Esophagus muscularis mucosa (tissue), 4 donors: ENCODE measurements around the gene PEDS1. TPM values are rescaled to one million over a fixed set of nuclear protein-coding genes. Genes with fewer than 3 reads are reported as not detected.

ENCODE experiments used
- DNase-seq: peaks from one replicate; pipeline ENCODE4 v3.0.0-alpha.2; 2017; ENCODE audit errors: extremely low spot score
- H3K27ac ChIP-seq, 4 donors: fragments of 200-600 bp; sonication (generic); replicated peaks in 1 of 4; 1 replicate in 3 of 4; 2 replicates in 1 of 4; pipeline ENCODE4 v1.5.1; 2016 to 2019; ENCODE audit warnings: mild to moderate bottlenecking in 1 of 4
- H3K27me3 ChIP-seq, 4 donors: fragments of 200-600 bp; sonication (generic); one replicate each; pipeline versions ENCODE4 v1.5.1 to v1.6.0; 2016 to 2019
- H3K36me3 ChIP-seq, 4 donors: fragments of 200-600 bp; sonication (generic); one replicate each; pipeline ENCODE4 v1.5.1; 2016 to 2019
- H3K4me1 ChIP-seq, 4 donors: fragments of 200-600 bp; sonication (generic); one replicate each; pipeline ENCODE4 v1.5.1; 2016 to 2019
- H3K4me3 ChIP-seq, 4 donors: fragments of 200-600 bp; sonication (generic); 1 replicate in 2 of 4; 2 replicates in 2 of 4; pipeline ENCODE4 v1.5.1; 2016 to 2019; ENCODE audit warnings: mild to moderate bottlenecking in 4 of 4, moderate library complexity in 1 of 4
- H3K9me3 ChIP-seq, 4 donors: fragments of 200-600 bp; sonication (generic); 1 replicate in 3 of 4; 2 replicates in 1 of 4; pipeline ENCODE4 v1.5.1; 2016 to 2019
- EP300 ChIP-seq: sonication (generic); formaldehyde crosslinking; IDR thresholded peaks from one replicate; pipeline ENCODE4 v1.6.1; 2017; ENCODE audit warnings: antibody characterized with exemption
- POLR2A ChIP-seq: fragments of 450-650 bp; IDR thresholded peaks from one replicate; pipeline ENCODE4 v1.6.1; 2017; ENCODE audit warnings: antibody characterized with exemption, moderate library complexity, mild to moderate bottlenecking, low read depth
- POLR2AphosphoS5 ChIP-seq, 2 donors: sonication (generic); formaldehyde crosslinking; IDR thresholded peaks; one replicate each; pipeline ENCODE4 v1.6.1; 2017; ENCODE audit warnings: antibody characterized with exemption in 2 of 2
- WGBS: methylation state at CpG from one replicate; pipeline ENCODE4 v1.1.5; 2018; 5-methylcytosine and 5-hydroxymethylcytosine counted together
- intact Hi-C: fragments of 100-400 bp; cut with DNase I; formaldehyde crosslinking; loops from one replicate; pipeline ENCODE4 v1.15.1; 2023
- total RNA-seq, 4 donors: library from RNA; depleted of rRNA; stranded (reverse); fragments of >200 nt; gene quantifications; one replicate each; pipeline versions ENCODE4 v1.1.0 to v1.2.1, GENCODE V29; 2016
- TF ChIP-seq, protein P1 (sequence below), 3 experiments: fragments of 200-600 bp in 2 of 3; fragments of 450-650 bp in 1 of 3; sonication (generic) in 2 of 3; IDR thresholded peaks; one replicate each; pipeline ENCODE4 v1.5.1; 2017 to 2019; ENCODE audit warnings: antibody characterized with exemption in 3 of 3, mild to moderate bottlenecking in 2 of 3, moderate library complexity in 1 of 3

Gene PEDS1
- total RNA-seq, 4 donors from 2014 or later: 22.2 to 50.3 (median 30.7) TPM

DNA sequence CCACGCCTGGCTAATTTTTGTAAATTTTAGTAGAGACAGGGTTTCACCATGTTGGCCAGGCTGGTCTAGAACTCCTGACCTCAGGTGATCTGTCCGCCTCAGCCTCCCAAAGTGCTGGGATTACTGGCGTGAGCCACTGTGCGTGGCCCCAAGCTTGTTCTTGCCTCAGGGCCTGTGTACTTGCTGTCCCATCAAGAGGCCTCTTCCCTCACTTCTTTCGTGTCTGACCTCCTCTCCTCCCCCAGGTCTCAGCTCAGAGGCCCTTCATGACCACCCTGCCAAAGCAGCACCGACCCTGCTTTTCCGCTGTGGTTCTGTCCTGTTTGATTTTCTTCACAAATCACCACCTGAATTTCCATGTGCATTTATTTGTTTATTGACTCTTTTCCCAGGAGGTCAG is 30.1 kb downstream of the PEDS1 start:
- intact Hi-C loops: no loop called here
- TF ChIP-seq EP300 (no peak), POLR2A (no peak), POLR2AphosphoS5 (IDR thresholded peaks at IDR 0.05) (no peak)
- TF ChIP-seq, protein P1, sequence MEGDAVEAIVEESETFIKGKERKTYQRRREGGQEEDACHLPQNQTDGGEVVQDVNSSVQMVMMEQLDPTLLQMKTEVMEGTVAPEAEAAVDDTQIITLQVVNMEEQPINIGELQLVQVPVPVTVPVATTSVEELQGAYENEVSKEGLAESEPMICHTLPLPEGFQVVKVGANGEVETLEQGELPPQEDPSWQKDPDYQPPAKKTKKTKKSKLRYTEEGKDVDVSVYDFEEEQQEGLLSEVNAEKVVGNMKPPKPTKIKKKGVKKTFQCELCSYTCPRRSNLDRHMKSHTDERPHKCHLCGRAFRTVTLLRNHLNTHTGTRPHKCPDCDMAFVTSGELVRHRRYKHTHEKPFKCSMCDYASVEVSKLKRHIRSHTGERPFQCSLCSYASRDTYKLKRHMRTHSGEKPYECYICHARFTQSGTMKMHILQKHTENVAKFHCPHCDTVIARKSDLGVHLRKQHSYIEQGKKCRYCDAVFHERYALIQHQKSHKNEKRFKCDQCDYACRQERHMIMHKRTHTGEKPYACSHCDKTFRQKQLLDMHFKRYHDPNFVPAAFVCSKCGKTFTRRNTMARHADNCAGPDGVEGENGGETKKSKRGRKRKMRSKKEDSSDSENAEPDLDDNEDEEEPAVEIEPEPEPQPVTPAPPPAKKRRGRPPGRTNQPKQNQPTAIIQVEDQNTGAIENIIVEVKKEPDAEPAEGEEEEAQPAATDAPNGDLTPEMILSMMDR (IDR thresholded peaks at IDR 0.05): no peak
- Histone ChIP-seq H3K36me3 (peaks cover 29 to 54% (median 51%) of the 10 kb centered on the region in 4 donors), H3K9me3 (no peaks in the 10 kb centered on the region), H3K4me1 (peaks cover 7 to 34% (median 30%) of the 10 kb centered on the region in 4 donors), H3K4me3 (no peak overlapping the region), H3K27ac (peak overlapping the region in 3 of 4 donors; percentile 7 to 82 (median 10)), H3K27me3 (no peaks in the 10 kb centered on the region)
- DNase-seq: no peak
- WGBS: 91% methylated on average over 7 of the region's 7 CpGs

DNA sequence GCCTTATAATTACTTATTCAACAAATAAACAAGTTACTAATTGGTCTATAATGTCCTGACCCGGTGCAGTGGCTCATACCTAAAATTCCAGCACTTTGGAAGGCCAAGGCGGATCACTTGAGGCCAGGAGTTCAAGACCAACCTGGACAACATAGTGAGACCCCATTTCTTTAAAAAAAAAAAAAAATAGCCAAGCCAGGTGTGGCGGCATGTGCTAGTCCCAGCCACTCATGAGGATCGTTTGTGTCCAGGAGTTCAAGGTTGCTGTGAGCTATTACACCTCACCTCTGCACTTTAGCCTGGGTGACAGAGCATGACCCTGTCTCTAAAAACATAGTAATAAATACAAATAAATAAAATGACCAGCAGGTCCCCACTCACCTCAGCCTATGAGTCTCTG is 30.8 kb downstream of the PEDS1 start:
- no peaks in the 10 kb centered on the region for H3K27me3 ChIP-seq
- H3K27ac ChIP-seq: no peak overlapping the region
- intact Hi-C loops: no loop called here
- TF ChIP-seq EP300: no peak
- TF ChIP-seq POLR2AphosphoS5 (IDR thresholded peaks at IDR 0.05): no peak
- TF ChIP-seq, protein P1 (IDR thresholded peaks at IDR 0.05): no peak
- no peak for TF ChIP-seq POLR2A
- no peak overlapping the region for H3K4me3 ChIP-seq
- 76% methylated on average over 4 of the region's 4 CpGs for WGBS
- no peak for DNase-seq
- peaks cover 7 to 29% (median 25%) of the 10 kb centered on the region in 4 donors for H3K4me1 ChIP-seq
- peaks cover 24 to 47% (median 44%) of the 10 kb centered on the region in 4 donors for H3K36me3 ChIP-seq
- no peaks in the 10 kb centered on the region for H3K9me3 ChIP-seq

DNA sequence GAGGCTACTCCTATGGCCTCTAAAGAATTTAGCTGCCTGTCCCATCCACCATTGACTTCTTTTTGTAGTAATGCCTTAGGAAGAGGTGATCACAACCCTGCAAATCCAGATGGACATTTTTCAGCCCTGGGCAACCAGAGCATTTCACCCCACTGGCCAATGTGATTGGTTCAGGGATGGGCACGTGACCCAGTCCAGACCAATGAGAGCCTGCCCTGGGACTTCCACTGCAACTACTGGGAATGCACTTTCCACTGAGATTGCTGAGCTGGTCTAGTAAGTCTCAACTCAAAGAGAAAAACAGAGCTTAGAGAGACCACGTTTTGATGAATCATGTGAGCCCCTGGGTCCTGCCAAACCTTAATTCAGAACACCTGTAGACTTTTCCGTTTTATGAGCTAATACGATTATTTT is 31.7 kb downstream of the PEDS1 start:
- H3K27ac ChIP-seq: peak overlapping the region in 3 of 4 donors; percentile 13 to 27 (median 17)

DNA sequence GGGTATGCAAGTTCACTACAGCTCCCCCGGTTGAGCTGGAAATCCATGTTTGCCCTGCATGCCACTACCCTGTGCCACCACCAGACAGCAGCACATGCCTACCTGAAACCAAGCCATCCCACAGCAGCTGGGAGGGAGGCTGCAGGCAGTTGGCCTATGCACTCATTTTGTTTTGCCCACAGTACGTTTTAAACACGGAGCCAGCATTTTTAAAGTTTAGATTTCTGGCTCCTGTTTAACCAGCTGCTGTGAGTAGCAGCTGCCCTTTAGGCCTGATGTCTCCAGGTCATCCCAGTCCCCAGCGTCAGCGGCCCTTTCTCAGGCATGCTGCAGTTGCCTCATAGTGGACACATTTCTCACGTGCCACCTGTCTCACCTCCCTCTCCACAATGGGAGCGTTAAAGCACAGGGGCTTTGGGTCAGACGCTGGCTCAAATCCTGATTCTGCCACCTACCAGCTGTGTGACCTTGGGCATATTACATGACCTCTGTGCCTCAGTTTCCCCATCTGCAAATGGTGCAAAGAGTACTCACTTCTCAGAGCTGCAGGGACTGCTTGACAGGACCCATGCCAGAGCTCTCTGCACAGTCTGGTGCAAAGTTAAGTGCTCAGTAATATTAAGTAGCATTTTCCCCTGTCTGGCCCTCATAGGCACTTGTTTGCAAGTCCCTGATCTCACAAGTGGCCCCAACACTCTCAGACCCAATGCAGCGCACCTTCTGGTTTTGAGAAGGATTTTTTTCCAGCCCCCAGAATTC is 32.4 kb downstream of the PEDS1 start:
- Histone ChIP-seq H3K27me3 (no peaks in the 10 kb centered on the region), H3K4me1 (peaks cover 11 to 17% (median 16%) of the 10 kb centered on the region in 4 donors), H3K4me3 (no peak overlapping the region), H3K27ac (peak overlapping the region; percentile 9 to 50 (median 15)), H3K36me3 (peaks cover 18 to 35% (median 30%) of the 10 kb centered on the region in 4 donors), H3K9me3 (no peaks in the 10 kb centered on the region)
- TF ChIP-seq POLR2AphosphoS5 (IDR thresholded peaks at IDR 0.05): peak; percentile 41 to 68
- no peak for TF ChIP-seq EP300
- TF ChIP-seq, protein P1 (IDR thresholded peaks at IDR 0.05): peak; percentile 81 to 97 (median 96)
- 52% methylated on average over 9 of the region's 9 CpGs for WGBS
- DNase-seq: no peak
- intact Hi-C loops: loop anchor here (2.0 kb wide), 1 partner anchor 48 kb away; no protein-coding TSS in a partner anchor

More for the DNA sequence above, 31.7 kb downstream of the PEDS1 start:
- DNase-seq: no peak
- Histone ChIP-seq H3K36me3 (peaks cover 22 to 40% (median 36%) of the 10 kb centered on the region in 4 donors), H3K27me3 (no peaks in the 10 kb centered on the region), H3K9me3 (no peaks in the 10 kb centered on the region), H3K4me1 (peaks cover 7 to 20% (median 18%) of the 10 kb centered on the region in 4 donors), H3K4me3 (no peak overlapping the region)
- WGBS: 72% methylated on average over 4 of the region's 4 CpGs
- intact Hi-C loops: loop anchor here (2.0 kb wide), 1 partner anchor 47 kb away; no protein-coding TSS in a partner anchor
- TF ChIP-seq POLR2AphosphoS5 (IDR thresholded peaks at IDR 0.05): no peak
- TF ChIP-seq POLR2A: no peak
- TF ChIP-seq EP300: no peak
- TF ChIP-seq, protein P1 (IDR thresholded peaks at IDR 0.05): no peak
